Globus pallidus (tissue), 1 donor: ENCODE results near the gene ID4.

Source experiments
- DNase-seq: peaks from one replicate; pipeline ENCODE4 v3.0.0-alpha.2; 2015; ENCODE audit warnings: low spot score

Gene ID4

DNA sequence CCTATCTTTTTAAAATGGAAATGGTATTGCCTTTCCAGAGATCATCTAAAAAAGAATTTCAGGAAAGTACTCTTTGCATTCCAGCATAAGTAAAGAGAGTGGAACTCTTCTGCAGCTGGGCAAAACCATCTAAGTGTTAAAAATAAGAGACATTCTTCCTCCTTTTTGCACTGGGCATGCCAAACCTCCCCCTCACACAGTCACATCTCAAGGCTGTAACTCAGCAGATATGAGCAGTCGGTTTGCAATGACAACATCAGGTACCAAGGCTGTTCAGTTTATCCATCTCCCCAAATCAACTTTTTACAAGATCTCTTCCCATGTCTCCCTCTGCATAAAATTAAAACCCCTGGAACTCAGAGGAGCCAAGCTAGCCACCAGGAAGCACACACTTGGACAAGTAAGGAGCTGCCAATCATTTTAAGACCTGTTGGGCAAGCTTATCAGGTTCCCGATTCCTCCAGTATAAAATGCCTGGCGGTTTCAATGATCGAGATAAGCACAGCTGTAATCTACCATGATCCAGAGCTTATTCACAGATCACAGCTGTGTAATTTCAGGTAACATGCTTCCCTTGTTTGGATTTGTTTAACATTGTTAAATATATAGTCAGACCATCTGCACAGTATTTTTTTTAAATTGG lies 23.2 kb downstream of the ID4 start:
- no peak for DNase-seq

DNA sequence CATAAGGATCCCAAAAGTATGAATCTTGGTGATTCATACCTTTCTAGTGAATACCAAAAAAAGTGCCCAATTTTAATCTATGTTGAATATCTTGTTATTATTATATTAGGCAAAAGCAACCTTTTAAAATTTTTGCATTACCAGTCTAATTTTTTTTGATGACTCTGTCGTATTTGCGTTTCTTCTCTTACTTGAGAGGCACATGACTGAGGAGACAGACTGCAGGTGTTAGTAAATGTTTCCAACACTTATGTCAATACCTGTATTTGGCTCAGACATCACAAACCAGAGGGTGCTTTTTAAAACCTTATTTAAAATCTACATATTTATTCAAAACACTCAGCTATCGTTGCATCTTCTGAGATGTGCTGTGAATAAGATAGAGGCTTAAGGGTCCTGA lies 27.1 kb downstream of the ID4 start:
- no peak for DNase-seq

GRCh38 chr6:19865178-19865577 lies 28.0 kb downstream of the ID4 start:
- DNase-seq: no peak

GRCh38 chr6:19866173-19866984 lies 29.2 kb downstream of the ID4 start:
- DNase-seq: no peak

DNA sequence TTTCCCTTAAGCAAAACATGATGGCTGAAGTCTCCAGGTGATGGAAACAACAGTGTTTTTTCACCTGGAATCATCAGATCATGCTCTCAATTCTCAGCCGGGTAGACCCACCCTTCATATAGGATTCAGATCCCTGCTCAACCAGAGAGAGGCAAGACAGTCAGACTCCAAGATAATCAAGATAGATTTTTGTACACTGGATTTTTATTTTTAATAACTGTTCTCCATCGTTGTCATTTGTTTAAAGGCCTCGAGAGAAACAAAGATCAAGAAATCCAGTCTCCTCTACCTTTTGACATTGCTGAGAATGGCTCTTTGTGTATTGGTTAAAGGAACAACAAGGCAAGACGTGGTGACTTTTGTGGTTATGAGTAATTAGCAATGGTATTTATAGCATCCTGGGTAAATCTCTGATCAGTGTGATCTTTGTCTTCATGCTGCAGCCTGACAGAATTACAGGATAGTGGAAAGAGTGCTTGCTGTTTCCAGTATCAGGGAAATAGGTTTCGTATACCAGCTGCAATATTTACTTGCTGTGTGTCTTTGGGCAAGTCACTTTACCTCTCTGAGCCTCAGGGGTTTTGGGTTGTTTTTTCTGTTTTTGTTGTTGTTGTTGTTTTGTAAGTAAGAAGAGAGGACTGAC lies 29.9 kb downstream of the ID4 start:
- no peak for DNase-seq

- DNase-seq: no peak
These were observed 32.3 kb downstream of the ID4 start for GRCh38 chr6:19869464-19869863.

- no peak for DNase-seq
These were observed 33.2 kb downstream of the ID4 start for GRCh38 chr6:19870322-19870721.

DNA sequence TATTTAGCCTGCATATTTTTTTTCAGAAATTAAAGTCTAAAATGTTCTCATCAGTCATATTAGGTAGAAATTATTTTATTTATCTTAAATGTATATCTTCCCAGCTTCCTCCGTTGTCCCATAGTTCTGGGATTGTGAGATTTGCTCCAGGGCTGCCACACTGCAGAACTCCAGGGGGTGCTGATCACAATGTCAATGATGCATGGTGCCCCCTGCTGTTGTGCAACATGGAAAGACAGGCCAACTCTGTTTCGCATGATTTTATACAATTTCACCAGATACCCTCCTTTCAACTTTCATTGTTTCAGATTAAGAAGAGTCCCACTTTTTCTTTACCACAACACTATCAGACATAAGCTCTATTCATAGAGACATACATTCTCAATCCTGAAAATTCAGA lies 35.9 kb downstream of the ID4 start:
- no peak for DNase-seq

- no peak for DNase-seq
These were observed 39.5 kb downstream of the ID4 start for GRCh38 chr6:19876672-19877071.

DNA sequence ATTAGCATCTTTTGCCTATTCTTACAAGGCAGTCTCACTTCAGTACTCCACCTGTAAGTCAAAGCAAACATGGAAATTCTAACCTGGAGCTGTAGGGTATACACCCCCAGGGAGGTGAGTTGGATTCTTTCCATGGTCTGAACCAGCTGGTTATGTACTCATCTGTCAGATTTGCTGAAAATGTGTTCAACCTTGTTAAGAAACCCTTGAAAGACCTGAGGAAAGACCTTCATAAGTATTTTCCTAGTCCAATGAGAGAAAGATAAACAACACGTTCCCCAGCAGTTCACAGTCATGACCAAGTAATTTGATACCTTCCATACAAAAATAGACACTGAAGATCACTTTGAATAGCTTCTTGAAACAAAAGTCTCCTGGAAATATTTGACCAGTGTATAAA lies 42.5 kb downstream of the ID4 start:
- DNase-seq: no peak

GRCh38 chr6:19880066-19880465 lies 42.9 kb downstream of the ID4 start:
- no peak for DNase-seq

- DNase-seq: no peak
These were observed 54.3 kb downstream of the ID4 start for GRCh38 chr6:19891451-19891850.
